ENCODE results near the gene CCL18.
A peak's percentile ranks its signal among the peaks of the same experiment; 100 is the strongest.
"Not testable (repeated sequence)": the region's sequence is repeated elsewhere in the genome, so short reads cannot be mapped to it uniquely, and the experiment has no call there.

The CCL18 gene, protein sequence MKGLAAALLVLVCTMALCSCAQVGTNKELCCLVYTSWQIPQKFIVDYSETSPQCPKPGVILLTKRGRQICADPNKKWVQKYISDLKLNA

GRCh38 chr17:36063786-36064541 is at the start of gene CCL18:
Gene CCL18 (plus strand): TSS chr17:36064272. CDS start chr17:36064343, 71 bp downstream.
- DNase-seq, result no peak

- no peak for DNase-seq
Observed at GRCh38 chr17:36014946-36015345, 49.1 kb upstream of the CCL18 start.

DNA sequence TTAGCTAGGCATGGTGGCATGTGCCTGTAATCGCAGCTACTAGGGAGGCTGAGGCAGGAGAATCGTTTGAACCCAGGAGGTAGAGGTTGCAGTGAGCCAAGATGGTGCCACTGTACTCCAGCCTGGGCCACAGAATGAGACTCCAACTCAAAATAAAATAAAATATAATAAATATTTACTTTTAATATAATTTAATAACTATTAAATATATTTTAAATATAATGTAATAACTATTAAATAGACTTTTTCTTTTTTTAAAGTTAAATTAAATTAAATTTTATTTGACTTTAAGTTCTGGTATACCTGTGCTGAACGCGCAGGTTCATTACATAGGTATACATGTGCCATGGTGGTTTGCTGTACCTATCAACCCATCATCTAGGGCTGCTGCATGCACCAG is 48.2 kb upstream of the CCL18 start:
- DNase-seq, result not testable (repeated sequence)

- DNase-seq, result no peak
Observed at GRCh38 chr17:36016555-36016954, 47.5 kb upstream of the CCL18 start.

DNA sequence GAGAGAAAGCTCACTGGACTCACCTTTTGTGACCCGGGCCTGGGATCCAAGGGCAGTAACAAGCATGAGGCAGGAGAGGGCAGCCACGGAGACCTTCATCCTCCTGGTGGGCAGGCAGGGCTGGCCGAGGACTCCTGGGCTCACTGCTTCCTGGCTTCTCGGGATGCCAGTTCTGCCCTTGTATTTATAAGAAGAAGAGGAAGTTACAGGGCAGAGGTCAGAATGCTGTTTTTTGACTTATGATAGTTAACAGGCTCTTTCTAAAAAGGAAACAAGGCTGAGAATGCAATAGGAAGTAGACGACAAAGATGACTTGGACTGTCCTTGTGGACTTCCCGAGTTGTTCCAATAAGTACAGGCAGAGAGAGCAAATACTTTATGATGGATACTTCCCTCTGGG is 46.3 kb upstream of the CCL18 start, which contains the start of gene CCL23:
CCL23 (minus strand) TSS at position 174 of the 400 bp plus-strand sequence; CDS start at position 99, 75 bp downstream.
- DNase-seq, result no peak

- no peak for DNase-seq
Observed at GRCh38 chr17:36019423-36019822, 44.6 kb upstream of the CCL18 start.

DNA sequence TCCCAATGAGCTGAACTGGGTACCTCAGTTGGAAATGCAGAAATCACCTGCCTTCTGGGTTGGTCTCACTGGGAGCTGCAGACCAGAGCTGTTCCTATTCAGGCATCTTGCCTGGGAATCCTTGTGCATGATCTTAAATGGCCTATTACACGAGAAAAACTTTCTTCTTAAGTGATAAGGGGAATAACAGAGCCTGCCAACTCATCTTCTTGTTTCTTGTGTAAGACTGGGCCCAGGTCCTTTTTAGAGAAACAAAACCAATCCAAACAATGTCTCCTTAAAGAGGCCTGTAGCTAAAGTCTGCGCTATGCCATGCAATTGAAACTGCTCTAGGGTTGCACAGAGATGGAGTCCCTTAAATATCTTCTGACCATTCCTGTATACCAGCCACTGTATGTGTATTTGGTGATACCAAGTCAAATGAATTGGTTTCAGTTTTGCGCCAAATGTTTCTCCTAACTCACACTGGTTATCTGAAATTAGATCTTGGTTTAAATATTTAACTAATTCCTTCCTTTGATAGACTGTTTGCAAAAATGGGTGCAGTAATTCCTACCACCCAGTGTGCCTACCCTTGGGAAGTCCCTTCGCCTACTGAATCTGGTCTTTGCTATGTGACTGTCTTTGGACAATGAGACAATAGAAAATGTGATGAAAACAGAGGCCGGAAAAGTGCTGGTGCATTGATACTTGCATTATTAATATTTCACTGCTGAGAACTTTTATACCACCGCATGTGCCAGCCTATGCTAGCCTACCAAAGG is 39.8 kb upstream of the CCL18 start:
- no peak for DNase-seq

GRCh38 chr17:36027761-36028160 is 36.3 kb upstream of the CCL18 start:
- DNase-seq, result no peak

- DNase-seq, result no peak
Observed at GRCh38 chr17:36030956-36031355, 33.1 kb upstream of the CCL18 start.

DNA sequence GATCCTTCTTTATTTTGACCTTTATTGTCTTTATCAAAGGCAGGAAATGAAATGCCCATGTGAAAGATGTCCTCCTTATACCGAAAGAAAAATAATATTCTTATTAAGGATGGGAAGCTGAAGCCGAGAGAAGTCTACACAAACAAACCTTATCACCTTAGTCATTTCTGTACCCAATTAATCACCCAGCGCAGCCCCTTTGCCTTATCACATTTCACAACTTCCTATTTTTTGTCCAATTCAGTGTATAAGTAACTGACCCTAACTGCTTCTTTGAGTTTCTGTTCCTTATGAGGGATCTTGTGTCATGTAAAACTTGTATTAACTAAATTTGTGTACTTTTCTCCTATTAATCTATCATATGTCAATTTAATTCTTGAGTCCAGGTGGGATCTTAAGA is 29.9 kb upstream of the CCL18 start:
- DNase-seq, result no peak

- no peak for DNase-seq
Observed at GRCh38 chr17:36036235-36036634, 27.8 kb upstream of the CCL18 start.

- no peak for DNase-seq
Observed at GRCh38 chr17:36048066-36048465, 16.0 kb upstream of the CCL18 start.

GRCh38 chr17:36049643-36050042 is 14.4 kb upstream of the CCL18 start:
- no peak for DNase-seq

GRCh38 chr17:36055171-36055570 is 8.9 kb upstream of the CCL18 start:
- DNase-seq, result no peak

DNA sequence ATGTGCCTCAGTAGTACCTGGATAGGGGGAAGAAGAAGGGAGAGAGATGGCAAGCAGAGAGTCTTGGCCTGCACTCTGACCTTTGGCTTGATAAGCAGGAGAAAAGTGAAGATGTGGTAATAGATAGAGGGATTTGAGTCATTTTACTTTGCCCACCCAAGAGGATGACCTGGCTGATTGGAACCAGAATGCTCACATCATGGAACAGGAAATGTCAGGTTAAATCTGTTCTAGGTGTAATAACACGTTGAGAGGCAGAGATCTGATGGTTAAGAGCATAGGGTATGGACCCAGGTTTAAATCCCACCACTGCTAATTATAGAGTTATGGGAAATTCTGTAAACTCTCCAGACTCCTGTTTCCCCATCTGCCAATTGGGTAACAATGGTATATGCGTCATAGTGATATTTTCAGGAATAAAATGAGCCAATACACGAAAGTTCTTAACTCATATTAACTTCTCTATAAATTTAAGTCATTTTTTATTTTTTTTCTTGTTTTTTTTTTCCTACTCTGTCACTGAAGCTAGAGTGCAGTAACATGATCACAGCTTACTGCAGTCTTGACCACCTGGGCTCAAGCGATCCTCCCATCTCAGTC is 8.1 kb upstream of the CCL18 start:
- no peak for DNase-seq

GRCh38 chr17:36057911-36058310 is 6.2 kb upstream of the CCL18 start:
- no peak for DNase-seq

GRCh38 chr17:36059406-36059805 is 4.7 kb upstream of the CCL18 start:
- DNase-seq, result no peak

DNA sequence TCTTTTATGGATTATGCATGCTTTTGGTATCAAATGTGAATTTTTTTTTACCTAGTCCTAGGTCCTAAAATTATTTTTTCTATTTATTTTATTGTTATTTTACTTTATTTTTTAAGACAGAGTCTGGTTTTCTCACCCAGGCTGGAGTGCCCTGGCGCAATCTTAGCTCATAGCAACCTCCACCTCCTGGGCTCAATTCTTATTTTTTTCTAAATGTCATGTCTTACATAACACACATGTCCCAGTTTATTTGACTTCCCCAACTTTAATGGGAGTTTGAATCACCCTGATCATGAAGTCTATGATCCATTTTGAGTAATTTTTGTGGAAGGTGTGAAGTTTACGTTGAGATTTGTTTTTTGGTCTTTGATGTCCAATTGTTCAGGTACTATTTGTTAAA is 3.3 kb upstream of the CCL18 start:
- DNase-seq, result no peak

DNA sequence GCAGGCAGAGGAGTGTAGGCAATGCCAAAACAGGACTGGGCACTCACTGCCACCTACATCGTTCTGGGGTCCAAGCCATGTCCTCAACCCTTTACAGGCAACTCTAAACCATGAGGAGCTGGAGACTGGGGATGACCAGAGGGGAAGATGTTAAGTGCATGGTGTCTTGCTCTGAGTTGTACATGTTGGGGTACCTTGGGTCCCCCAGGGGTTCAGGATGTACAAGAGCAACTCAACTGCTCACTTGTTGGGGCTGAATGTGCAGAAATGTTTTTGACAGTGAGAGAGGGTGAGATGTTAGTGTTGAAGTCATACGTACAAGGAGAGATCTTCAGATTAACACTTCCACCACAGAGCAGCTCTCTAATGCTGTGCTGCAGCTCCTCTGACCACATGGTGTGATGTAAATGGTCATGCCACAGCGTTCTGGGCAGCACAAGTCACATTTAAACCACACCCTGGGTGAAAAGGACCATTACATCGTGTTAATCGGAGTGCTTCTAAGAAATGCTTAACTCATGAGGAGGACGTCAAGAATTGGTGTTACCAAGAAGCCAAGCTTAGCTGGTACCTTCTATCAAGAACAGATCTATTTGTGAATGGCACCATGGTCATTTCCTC is 2.4 kb downstream of the CCL18 start:
- peak; percentile 69 for DNase-seq

GRCh38 chr17:36068524-36068923 is 4.5 kb downstream of the CCL18 start:
- DNase-seq, result no peak

GRCh38 chr17:36069136-36069535 is 5.1 kb downstream of the CCL18 start:
- DNase-seq, result no peak

- no peak for DNase-seq
Observed at GRCh38 chr17:36070427-36070826, 6.4 kb downstream of the CCL18 start.

DNA sequence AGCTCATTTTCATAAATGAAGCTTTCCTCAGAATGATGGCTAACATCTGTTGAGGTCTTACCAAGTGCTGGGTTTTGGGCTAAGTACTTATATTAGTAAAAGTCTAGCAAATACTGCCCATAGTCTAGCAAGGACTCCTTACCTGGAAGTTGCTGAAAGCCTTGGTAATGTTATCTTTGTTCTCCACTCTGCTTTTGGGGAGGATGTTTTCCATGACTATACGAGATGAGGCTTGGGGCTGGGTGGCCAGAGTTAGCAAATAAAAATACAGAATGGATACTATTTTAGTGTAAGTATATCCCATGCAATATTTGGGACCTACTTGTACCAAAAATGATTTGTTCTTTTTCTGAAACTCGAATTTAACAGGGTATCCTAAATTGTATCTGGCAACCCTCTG is 7.7 kb downstream of the CCL18 start:
- no peak for DNase-seq
